ENCODE measurements around the gene PATL1.
"Not testable (repeated sequence)": the region's sequence is repeated elsewhere in the genome, so short reads cannot be mapped to it uniquely, and the experiment has no call there.

Gene PATL1

GRCh38 chr11:59668950-59669610, at the start of gene PATL1:
Gene PATL1 (minus strand): TSS chr11:59669037. CDS start chr11:59668895, 142 bp downstream.
- DNase-seq (ENCODE audit: low spot score) = peak; percentile 99

- DNase-seq (ENCODE audit: low spot score) = no peak
Measured at GRCh38 chr11:59716051-59716450, 47.2 kb upstream of the PATL1 start.

GRCh38 chr11:59713745-59714144, 44.9 kb upstream of the PATL1 start, which contains the start of gene OR10V1:
Gene OR10V1 (minus strand): TSS chr11:59713845. CDS start chr11:59713845, 0 bp downstream.
- no peak for DNase-seq (ENCODE audit: low spot score)

GRCh38 chr11:59710136-59710847, 41.5 kb upstream of the PATL1 start:
- no peak for DNase-seq (ENCODE audit: low spot score)

GRCh38 chr11:59708537-59708936, 39.7 kb upstream of the PATL1 start:
- DNase-seq (ENCODE audit: low spot score) = no peak

GRCh38 chr11:59707371-59707770, 38.5 kb upstream of the PATL1 start:
- DNase-seq (ENCODE audit: low spot score) = no peak

- DNase-seq (ENCODE audit: low spot score) = no peak
Measured at GRCh38 chr11:59706518-59707285, 37.9 kb upstream of the PATL1 start.

- no peak for DNase-seq (ENCODE audit: low spot score)
Measured at GRCh38 chr11:59705294-59705693, 36.5 kb upstream of the PATL1 start.

- not testable (repeated sequence) for DNase-seq (ENCODE audit: low spot score)
Measured at GRCh38 chr11:59703515-59703914, 34.7 kb upstream of the PATL1 start.

GRCh38 chr11:59700157-59700556, 31.3 kb upstream of the PATL1 start:
- not testable (repeated sequence) for DNase-seq (ENCODE audit: low spot score)

- DNase-seq (ENCODE audit: low spot score) = no peak
Measured at GRCh38 chr11:59698506-59698905, 29.7 kb upstream of the PATL1 start.

- DNase-seq (ENCODE audit: low spot score) = no peak
Measured at GRCh38 chr11:59692915-59693314, 24.1 kb upstream of the PATL1 start.

- DNase-seq (ENCODE audit: low spot score) = no peak
Measured at GRCh38 chr11:59691156-59691555, 22.3 kb upstream of the PATL1 start.

GRCh38 chr11:59689015-59689414, 20.2 kb upstream of the PATL1 start:
- no peak for DNase-seq (ENCODE audit: low spot score)

- DNase-seq (ENCODE audit: low spot score) = not testable (repeated sequence)
Measured at GRCh38 chr11:59681260-59681725, 12.5 kb upstream of the PATL1 start.

GRCh38 chr11:59680287-59681154, 11.7 kb upstream of the PATL1 start:
- DNase-seq (ENCODE audit: low spot score) = peak; percentile 61

- DNase-seq (ENCODE audit: low spot score) = no peak
Measured at GRCh38 chr11:59679347-59679746, 10.5 kb upstream of the PATL1 start.

- DNase-seq (ENCODE audit: low spot score) = no peak
Measured at GRCh38 chr11:59678813-59679165, 10.0 kb upstream of the PATL1 start.

- DNase-seq (ENCODE audit: low spot score) = no peak
Measured at GRCh38 chr11:59678118-59678812, 9.4 kb upstream of the PATL1 start.

- DNase-seq (ENCODE audit: low spot score) = no peak
Measured at GRCh38 chr11:59676205-59676604, 7.4 kb upstream of the PATL1 start.

- DNase-seq (ENCODE audit: low spot score) = no peak
Measured at GRCh38 chr11:59674291-59674690, 5.5 kb upstream of the PATL1 start.

Measured in pons (tissue), 1 donor.